Activated CD4-positive, alpha-beta memory T cell treated with anti-CD3 and anti-CD28 coated beads, Interleukin-2, amount 10 ng/mL, durations not matched to agents 7 days and 5 days (primary cell): ENCODE results near the gene IMPA2. TPM values are rescaled to one million over a fixed set of nuclear protein-coding genes. Genes with fewer than 3 reads are reported as not detected.

Source experiments
- CTCF ChIA-PET: fragments of 350-600 bp; sonication (Branson Sonifier 250); formaldehyde crosslinking; loops from one replicate; lab custom pipeline; 2021; ENCODE audit warnings: antibody characterized with exemption, inconsistent platforms; lab: Charles Lee
- POLR2A ChIA-PET: fragments of 350-600 bp; sonication (Branson Sonifier 250); formaldehyde crosslinking; loops from one replicate; lab custom pipeline; 2021; ENCODE audit warnings: antibody characterized with exemption; lab: Charles Lee
- DNase-seq: peaks from one replicate; pipeline ENCODE4 v3.0.0-alpha.2; 2020
- H3K27ac Mint-ChIP-seq: one replicate; pipeline ENCODE4 v1.8.0; 2021; ENCODE audit warnings: mild to moderate bottlenecking, mixed read lengths
- H3K27me3 Mint-ChIP-seq: one replicate; pipeline ENCODE4 v1.8.0; 2021; ENCODE audit warnings: mixed read lengths
- H3K36me3 Mint-ChIP-seq: one replicate; pipeline ENCODE4 v1.8.0; 2021; ENCODE audit warnings: low read depth, mixed read lengths
- H3K4me1 Mint-ChIP-seq: one replicate; pipeline ENCODE4 v1.8.0; 2021; ENCODE audit warnings: mixed read lengths
- H3K4me3 Mint-ChIP-seq: one replicate; pipeline ENCODE4 v1.8.0; 2021; ENCODE audit warnings: mild to moderate bottlenecking, mixed read lengths
- H3K9me3 Mint-ChIP-seq: one replicate; pipeline ENCODE4 v1.8.0; 2021; ENCODE audit warnings: mixed read lengths
- total RNA-seq, 2 experiments: library from RNA; stranded (reverse); gene quantifications; one replicate each; pipeline ENCODE4 v1.2.3, GENCODE V29; 2021

IMPA2 gene
- total RNA-seq, 2 experiments from 2014 or later: 12.6 to 15.4 TPM

- H3K4me3 Mint-ChIP-seq: no peak overlapping the region
- peaks cover 23% of the 10 kb centered on the region for H3K4me1 Mint-ChIP-seq
- H3K27me3 Mint-ChIP-seq: no peaks in the 10 kb centered on the region
- H3K27ac Mint-ChIP-seq: no peak overlapping the region
- no peaks in the 10 kb centered on the region for H3K9me3 Mint-ChIP-seq
- ChIA-PET CTCF (interaction anchor here (1.0 to 8.9 kb wide), 20 partner anchors 10 to 340 kb away, joined by 3 to 197 read pairs (median 7); partner anchors contain the start of gene IMPA2), POLR2A (interaction anchor here (0.7 to 2.4 kb wide), 6 partner anchors 12 to 340 kb away, joined by 3 to 20 read pairs (median 3); partner anchors contain the start of gene IMPA2)
- H3K36me3 Mint-ChIP-seq: peaks cover 3% of the 10 kb centered on the region
- no peak for DNase-seq
These were observed 13.6 kb downstream of the IMPA2 start for GRCh38 chr18:11994703-11995444.

- Mint-ChIP-seq H3K36me3 (peaks cover 5% of the 10 kb centered on the region), H3K27me3 (no peaks in the 10 kb centered on the region), H3K4me3 (no peak overlapping the region), H3K4me1 (peaks cover 23% of the 10 kb centered on the region), H3K9me3 (no peaks in the 10 kb centered on the region), H3K27ac (peak overlapping the region; percentile 50)
- DNase-seq: peak; percentile 60
- CTCF ChIA-PET: interaction anchor here (0.7 to 8.9 kb wide), 21 partner anchors 9 to 340 kb away, joined by 3 to 197 read pairs (median 7); partner anchors contain the start of gene IMPA2
- POLR2A ChIA-PET: interaction anchor here (1.1 to 2.4 kb wide), 4 partner anchors 14 to 341 kb away, joined by 3 to 20 read pairs (median 7); partner anchors contain the start of gene IMPA2
These were observed 14.3 kb downstream of the IMPA2 start for GRCh38 chr18:11995445-11996189.

GRCh38 chr18:11996190-11996754, 15.0 kb downstream of the IMPA2 start:
- Mint-ChIP-seq H3K4me1 (peaks cover 22% of the 10 kb centered on the region), H3K9me3 (no peaks in the 10 kb centered on the region), H3K27ac (no peak overlapping the region), H3K27me3 (no peaks in the 10 kb centered on the region), H3K36me3 (peaks cover 5% of the 10 kb centered on the region), H3K4me3 (no peak overlapping the region)
- DNase-seq: no peak
- CTCF ChIA-PET: interaction anchor here (0.7 to 8.9 kb wide), 17 partner anchors 8 to 341 kb away, joined by 3 to 197 read pairs (median 7); partner anchors contain the start of gene IMPA2
- POLR2A ChIA-PET: interaction anchor here (1.1 to 2.4 kb wide), 3 partner anchors 15 to 58 kb away, joined by 3 to 20 read pairs (median 11); partner anchors contain the start of gene IMPA2

GRCh38 chr18:11996907-11997306, 15.6 kb downstream of the IMPA2 start:
- Mint-ChIP-seq H3K27me3 (no peaks in the 10 kb centered on the region), H3K36me3 (peaks cover 5% of the 10 kb centered on the region), H3K9me3 (no peaks in the 10 kb centered on the region), H3K4me3 (no peak overlapping the region), H3K27ac (peak overlapping the region; percentile 1), H3K4me1 (peaks cover 20% of the 10 kb centered on the region)
- POLR2A ChIA-PET: interaction anchor here (1.3 to 2.4 kb wide), 2 partner anchors 15 to 16 kb away, joined by 3 to 20 read pairs; partner anchors contain the start of gene IMPA2
- CTCF ChIA-PET: interaction anchor here (2.6 to 8.9 kb wide), 3 partner anchors 43 to 58 kb away, joined by 13 to 197 read pairs (median 18); no protein-coding TSS in a partner anchor
- no peak for DNase-seq

GRCh38 chr18:11997466-11997865, 16.2 kb downstream of the IMPA2 start:
- no peaks in the 10 kb centered on the region for H3K9me3 Mint-ChIP-seq
- CTCF ChIA-PET: interaction anchor here (1.5 to 8.9 kb wide), 2 partner anchors 14 to 59 kb away, joined by 5 to 197 read pairs; no protein-coding TSS in a partner anchor
- H3K27me3 Mint-ChIP-seq: no peaks in the 10 kb centered on the region
- H3K27ac Mint-ChIP-seq: no peak overlapping the region
- POLR2A ChIA-PET: interaction anchor here (0.6 to 1.3 kb wide), 3 partner anchors 15 to 844 kb away, joined by 3 to 4 read pairs (median 3); no protein-coding TSS in a partner anchor
- no peak for DNase-seq
- peaks cover 5% of the 10 kb centered on the region for H3K36me3 Mint-ChIP-seq
- no peak overlapping the region for H3K4me3 Mint-ChIP-seq
- peaks cover 20% of the 10 kb centered on the region for H3K4me1 Mint-ChIP-seq

GRCh38 chr18:11998193-11998592, 16.9 kb downstream of the IMPA2 start:
- H3K27me3 Mint-ChIP-seq: no peaks in the 10 kb centered on the region
- ChIA-PET POLR2A (interaction anchor here (0.9 to 1.3 kb wide), 2 partner anchors 16 to 18 kb away, joined by 3 to 4 read pairs; no protein-coding TSS in a partner anchor), CTCF (interaction anchor here (1.2 to 8.9 kb wide), 3 partner anchors 15 to 264 kb away, joined by 4 to 197 read pairs (median 5); no protein-coding TSS in a partner anchor)
- no peak overlapping the region for H3K4me3 Mint-ChIP-seq
- H3K4me1 Mint-ChIP-seq: peaks cover 20% of the 10 kb centered on the region
- no peak for DNase-seq
- H3K27ac Mint-ChIP-seq: no peak overlapping the region
- no peaks in the 10 kb centered on the region for H3K9me3 Mint-ChIP-seq
- H3K36me3 Mint-ChIP-seq: peaks cover 5% of the 10 kb centered on the region

- no peaks in the 10 kb centered on the region for H3K27me3 Mint-ChIP-seq
- no peaks in the 10 kb centered on the region for H3K9me3 Mint-ChIP-seq
- ChIA-PET POLR2A (no interaction called here), CTCF (interaction anchor here (0.7 to 8.9 kb wide), 3 partner anchors 50 to 61 kb away, joined by 3 to 197 read pairs (median 5); no protein-coding TSS in a partner anchor)
- no peak for DNase-seq
- peaks cover 5% of the 10 kb centered on the region for H3K36me3 Mint-ChIP-seq
- peaks cover 20% of the 10 kb centered on the region for H3K4me1 Mint-ChIP-seq
- no peak overlapping the region for H3K4me3 Mint-ChIP-seq
- no peak overlapping the region for H3K27ac Mint-ChIP-seq
These were observed 18.1 kb downstream of the IMPA2 start for GRCh38 chr18:11999429-11999828.

GRCh38 chr18:12000072-12000659, 18.9 kb downstream of the IMPA2 start:
- H3K4me1 Mint-ChIP-seq: peaks cover 17% of the 10 kb centered on the region
- H3K27me3 Mint-ChIP-seq: no peaks in the 10 kb centered on the region

GRCh38 chr18:12001421-12001820, 20.1 kb downstream of the IMPA2 start:
- DNase-seq: no peak
- POLR2A ChIA-PET: no interaction called here
- peaks cover 5% of the 10 kb centered on the region for H3K36me3 Mint-ChIP-seq
- H3K4me3 Mint-ChIP-seq: no peak overlapping the region
- H3K27ac Mint-ChIP-seq: no peak overlapping the region
- CTCF ChIA-PET: interaction anchor here (1.1 kb wide), 1 partner anchor 63 kb away, joined by 3 read pairs; no protein-coding TSS in a partner anchor
- H3K9me3 Mint-ChIP-seq: no peaks in the 10 kb centered on the region
- H3K27me3 Mint-ChIP-seq: no peaks in the 10 kb centered on the region
- peaks cover 14% of the 10 kb centered on the region for H3K4me1 Mint-ChIP-seq

More at GRCh38 chr18:12000072-12000659, 18.9 kb downstream of the IMPA2 start:
- no peak for DNase-seq
- H3K4me3 Mint-ChIP-seq: no peak overlapping the region
- POLR2A ChIA-PET: no interaction called here
- CTCF ChIA-PET: interaction anchor here (0.7 to 1.5 kb wide), 3 partner anchors 50 to 235 kb away, joined by 3 to 5 read pairs (median 3); no protein-coding TSS in a partner anchor
- H3K9me3 Mint-ChIP-seq: no peaks in the 10 kb centered on the region
- H3K27ac Mint-ChIP-seq: no peak overlapping the region
- H3K36me3 Mint-ChIP-seq: peaks cover 5% of the 10 kb centered on the region

- Mint-ChIP-seq H3K27me3 (no peaks in the 10 kb centered on the region), H3K36me3 (peaks cover 5% of the 10 kb centered on the region), H3K4me1 (peaks cover 9% of the 10 kb centered on the region), H3K27ac (no peak overlapping the region), H3K4me3 (no peak overlapping the region), H3K9me3 (no peaks in the 10 kb centered on the region)
- ChIA-PET CTCF (interaction anchor here (0.9 to 2.8 kb wide), 2 partner anchors 9 to 63 kb away, joined by 3 to 15 read pairs; no protein-coding TSS in a partner anchor), POLR2A (no interaction called here)
- no peak for DNase-seq
These were observed 22.6 kb downstream of the IMPA2 start for GRCh38 chr18:12003894-12004293.

- Mint-ChIP-seq H3K36me3 (no peaks in the 10 kb centered on the region), H3K4me3 (no peak overlapping the region), H3K4me1 (peaks cover 9% of the 10 kb centered on the region), H3K9me3 (no peaks in the 10 kb centered on the region), H3K27ac (no peak overlapping the region), H3K27me3 (no peaks in the 10 kb centered on the region)
- DNase-seq: no peak
- ChIA-PET CTCF (interaction anchor here (0.8 to 2.8 kb wide), 2 partner anchors 11 to 67 kb away, joined by 6 to 15 read pairs; no protein-coding TSS in a partner anchor), POLR2A (no interaction called here)
These were observed 24.5 kb downstream of the IMPA2 start for GRCh38 chr18:12005538-12006487.
